Measurements from ENCODE around the gene CA10. TPM values are rescaled to one million over a fixed set of nuclear protein-coding genes. Genes with fewer than 3 reads are reported as not detected.

CA10 gene
- total and polyA plus RNA-seq, 2 experiments from 2014 or later: 0.92 to 1.5 TPM

GRCh38 chr17:51941272-51941671 lies 217.2 kb downstream of the CA10 start:
- H3K27ac Mint-ChIP-seq: no peak overlapping the region
- no peaks in the 10 kb centered on the region for H3K27me3 ChIP-seq (ENCODE audit: insufficient read depth)
- H3K9me3 Mint-ChIP-seq: no peaks in the 10 kb centered on the region; the same call in 2 of the 3 replicates
- H3K36me3 ChIP-seq (ENCODE audit: insufficient read depth): no peaks in the 10 kb centered on the region
- H3K4me2 ChIP-seq: no peak overlapping the region
- peaks cover 7% of the 10 kb centered on the region; the same call in 2 of the 3 replicates for H3K4me1 Mint-ChIP-seq
- ATAC-seq (no peak), DNase-seq (ENCODE audit: low spot score) (no peak)
- H3F3A ChIP-seq (replicated peaks; ENCODE audit: low read depth): no peaks in the 10 kb centered on the region
- H3K79me2 ChIP-seq (replicated peaks; ENCODE audit: insufficient read depth): no peaks in the 10 kb centered on the region
- no peaks in the 10 kb centered on the region for H3K4me1 ChIP-seq (ENCODE audit: insufficient read depth)
- H3K4me3 ChIP-seq: no peak overlapping the region
- H2AFZ ChIP-seq: no peak overlapping the region
- no peak overlapping the region for H3K27ac ChIP-seq (ENCODE audit: low read depth)
- peaks cover 4% of the 10 kb centered on the region; the same call in 1 of the 2 replicates for H3K9me2 ChIP-seq (ENCODE audit: insufficient read depth)
- TF ChIP-seq EZH2phosphoT487 (IDR thresholded peaks at IDR 0.05; ENCODE audit: unreplicated experiment) (no peak), EZH2 (IDR thresholded peaks at IDR 0.05; ENCODE audit: low read depth, unreplicated experiment) (no peak), ZNF331 (CRISPR knock-in tag; IDR thresholded peaks at IDR 0.05; ENCODE audit: low read depth) (no peak), CTCF (conservative IDR thresholded peaks at IDR 0.05; ENCODE audit: low read depth in 2 of 2) (no peak), ETS1 (IDR thresholded peaks at IDR 0.05) (no peak), REST (IDR thresholded peaks at IDR 0.05; ENCODE audit: unreplicated experiment) (no peak), ZNF114 (CRISPR knock-in tag; IDR thresholded peaks at IDR 0.05) (no peak), ZNF462 (CRISPR knock-in tag; IDR thresholded peaks at IDR 0.05) (no peak), POLR2AphosphoS5 (IDR thresholded peaks at IDR 0.05; ENCODE audit: low read depth) (no peak), JUNB (IDR thresholded peaks at IDR 0.05; ENCODE audit: unreplicated experiment) (no peak), CREB1 (CRISPR knock-in tag; IDR thresholded peaks at IDR 0.05; ENCODE audit: low read depth) (no peak), STAT1 (IDR thresholded peaks at IDR 0.05; ENCODE audit: unreplicated experiment) (no peak), NANOG (IDR thresholded peaks at IDR 0.05; ENCODE audit: borderline replicate concordance) (no peak)
- H3K36me3 Mint-ChIP-seq (ENCODE audit: low read depth): no peaks in the 10 kb centered on the region
- H4K20me1 ChIP-seq (replicated peaks; ENCODE audit: insufficient read depth): no peaks in the 10 kb centered on the region
- H3K27me3 Mint-ChIP-seq (ENCODE audit: insufficient read depth, low read depth, poor library complexity): peaks cover 2% of the 10 kb centered on the region
- H3K4me3 Mint-ChIP-seq: no peak overlapping the region

Measured in GM23338 (cell line).